Measurements from ENCODE around the gene FRMD6. TPM values are rescaled to one million over a fixed set of nuclear protein-coding genes. Genes with fewer than 3 reads are reported as not detected.

Gene FRMD6
- total and polyA plus RNA-seq, 10 of the 15 experiments (the other 5 are each of a cell fraction or from before 2014, with no cell fraction given), result 0.86 to 7.8 (median 3.3) TPM

DNA sequence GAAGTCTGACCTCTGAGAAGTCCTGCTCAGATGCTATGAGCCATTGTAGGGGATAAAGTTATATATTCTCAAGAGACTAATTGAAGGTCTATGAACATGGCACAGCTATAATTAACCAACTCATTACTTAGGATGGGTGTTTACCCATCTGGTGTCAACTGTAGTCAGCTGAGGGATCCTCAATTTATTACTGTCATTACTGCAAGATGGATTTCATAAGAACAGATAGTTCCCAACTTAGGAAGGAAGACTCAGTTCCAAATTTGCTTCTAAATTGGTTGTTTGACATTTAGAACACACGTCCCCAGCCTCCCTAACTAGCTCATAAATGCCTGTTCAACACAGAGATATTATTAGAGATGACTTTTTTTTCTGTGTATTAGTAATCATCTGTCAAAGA, 81.4 kb downstream of the FRMD6 start:
- no peak for TF ChIP-seq CREM (IDR thresholded peaks at IDR 0.05; ENCODE audit: low read depth)
- no peak for TF ChIP-seq ZNF24 (IDR thresholded peaks at IDR 0.05)
- no peak for TF ChIP-seq ZBTB11 (CRISPR knock-in tag; IDR thresholded peaks at IDR 0.05)
- TF ChIP-seq CBFB (IDR thresholded peaks at IDR 0.05; ENCODE audit: low read depth), result no peak
- TF ChIP-seq STAT1 (conservative IDR thresholded peaks at IDR 0.05), result no peak
- TF ChIP-seq FOXM1 (IDR thresholded peaks at IDR 0.05; ENCODE audit: low read depth, low read length), result no peak
- TF ChIP-seq BCL11A (IDR thresholded peaks at IDR 0.05; ENCODE audit: low read depth, low read length), result no peak
- TF ChIP-seq, protein P1, sequence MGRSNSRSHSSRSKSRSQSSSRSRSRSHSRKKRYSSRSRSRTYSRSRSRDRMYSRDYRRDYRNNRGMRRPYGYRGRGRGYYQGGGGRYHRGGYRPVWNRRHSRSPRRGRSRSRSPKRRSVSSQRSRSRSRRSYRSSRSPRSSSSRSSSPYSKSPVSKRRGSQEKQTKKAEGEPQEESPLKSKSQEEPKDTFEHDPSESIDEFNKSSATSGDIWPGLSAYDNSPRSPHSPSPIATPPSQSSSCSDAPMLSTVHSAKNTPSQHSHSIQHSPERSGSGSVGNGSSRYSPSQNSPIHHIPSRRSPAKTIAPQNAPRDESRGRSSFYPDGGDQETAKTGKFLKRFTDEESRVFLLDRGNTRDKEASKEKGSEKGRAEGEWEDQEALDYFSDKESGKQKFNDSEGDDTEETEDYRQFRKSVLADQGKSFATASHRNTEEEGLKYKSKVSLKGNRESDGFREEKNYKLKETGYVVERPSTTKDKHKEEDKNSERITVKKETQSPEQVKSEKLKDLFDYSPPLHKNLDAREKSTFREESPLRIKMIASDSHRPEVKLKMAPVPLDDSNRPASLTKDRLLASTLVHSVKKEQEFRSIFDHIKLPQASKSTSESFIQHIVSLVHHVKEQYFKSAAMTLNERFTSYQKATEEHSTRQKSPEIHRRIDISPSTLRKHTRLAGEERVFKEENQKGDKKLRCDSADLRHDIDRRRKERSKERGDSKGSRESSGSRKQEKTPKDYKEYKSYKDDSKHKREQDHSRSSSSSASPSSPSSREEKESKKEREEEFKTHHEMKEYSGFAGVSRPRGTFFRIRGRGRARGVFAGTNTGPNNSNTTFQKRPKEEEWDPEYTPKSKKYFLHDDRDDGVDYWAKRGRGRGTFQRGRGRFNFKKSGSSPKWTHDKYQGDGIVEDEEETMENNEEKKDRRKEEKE (IDR thresholded peaks at IDR 0.05), result no peak
- TF ChIP-seq MYB (IDR thresholded peaks at IDR 0.05; ENCODE audit: borderline replicate concordance, low read depth, low read length), result no peak
- no peak for TF ChIP-seq IKZF2 (IDR thresholded peaks at IDR 0.05)
- TF ChIP-seq ZNF384 (IDR thresholded peaks at IDR 0.05; ENCODE audit: borderline replicate concordance, low read depth, low read length), result no peak
- no peak for TF ChIP-seq RELB (IDR thresholded peaks at IDR 0.05; ENCODE audit: low read depth)
- no peak for TF ChIP-seq SMC3 (IDR thresholded peaks at IDR 0.05; ENCODE audit: borderline replicate concordance, low read length)
- TF ChIP-seq TAF1 (IDR thresholded peaks at IDR 0.05; ENCODE audit: borderline replicate concordance, low read depth, low read length), result no peak
- TF ChIP-seq HCFC1 (IDR thresholded peaks at IDR 0.05; ENCODE audit: low read length), result no peak
- CTCF ChIA-PET, result no interaction called here
- BruUV-seq (replicated peaks), result no TSS peak
- no peak for ATAC-seq
- SMC1A ChIA-PET (ENCODE audit: uncharacterized antibody, unreplicated experiment), result interaction anchor here (0.6 kb wide), 1 partner anchor 79 kb away, joined by 5 read pairs; no protein-coding TSS in a partner anchor
- H3K4me3 ChIP-seq, result no peak overlapping the region
- POLR2A ChIA-PET, result no interaction called here
- H3K27ac ChIP-seq (ENCODE audit: control insufficient read depth, insufficient read depth), result no peak overlapping the region
- no peak overlapping the region for H3K9ac ChIP-seq (ENCODE audit: control insufficient read depth, insufficient read depth, low read length)
- intact Hi-C loops (cut with micrococcal nuclease; ENCODE audit: unreplicated experiment) (no loop called here), in situ Hi-C loops (cut with MboI) (no loop called here)
- WGBS (ENCODE audit: insufficient coverage, insufficient replicate concordance, low lambda C conversion rate, missing lambda C conversion rate), result 0% methylated on average over 1 of the region's 1 CpG
- no peak overlapping the region for H3K4me2 ChIP-seq (ENCODE audit: control insufficient read depth, insufficient read depth)
- H2AFZ ChIP-seq (ENCODE audit: control insufficient read depth, low read depth, low read length), result no peak overlapping the region
- no peaks in the 10 kb centered on the region for H3K36me3 ChIP-seq (ENCODE audit: control insufficient read depth in 2 of 2, insufficient read depth in 2 of 2, low read length in 1 of 2)
- RAD21 ChIA-PET (ENCODE audit: unreplicated experiment), result no interaction called here
- H3K4me1 ChIP-seq (ENCODE audit: control insufficient read depth, insufficient read depth, low read length), result no peaks in the 10 kb centered on the region
- H4K20me1 ChIP-seq (ENCODE audit: control insufficient read depth, insufficient read depth), result no peaks in the 10 kb centered on the region
- no peak for DNase-seq (ENCODE audit: low read depth, low spot score)
- no peak for FAIRE-seq
- H3K79me2 ChIP-seq (ENCODE audit: control insufficient read depth, insufficient read depth, low read length), result no peaks in the 10 kb centered on the region
- H3K27me3 ChIP-seq (replicated peaks in 1 of 2; ENCODE audit: control insufficient read depth in 2 of 2, insufficient read depth in 2 of 2, low read length in 1 of 2), result peaks cover 0 to 2% of the 10 kb centered on the region in 2 experiments; a peak in 1 of 4 replicates
- no peaks in the 10 kb centered on the region for H3K9me3 ChIP-seq (replicated peaks; ENCODE audit: control insufficient read depth, insufficient read depth, low read length)
